GM21390 (cell line): ENCODE data around the gene NPBWR2.

Experiments used
- ATAC-seq: cut with Tn5 transposase; IDR thresholded peaks from one replicate; pipeline ENCODE4 v1.9.1; 2021; ENCODE audit not compliant: unreplicated experiment

NPBWR2 gene

GRCh38 chr20:64105846-64106434, 1.4 kb downstream of the NPBWR2 start:
- ATAC-seq: no peak

GRCh38 chr20:64104667-64105451, 2.5 kb downstream of the NPBWR2 start:
- ATAC-seq: no peak

- no peak for ATAC-seq
These were observed 3.3 kb downstream of the NPBWR2 start for GRCh38 chr20:64103871-64104666.

- no peak for ATAC-seq
These were observed 4.6 kb downstream of the NPBWR2 start for GRCh38 chr20:64102647-64103354.

GRCh38 chr20:64101731-64102621, 5.4 kb downstream of the NPBWR2 start:
- no peak for ATAC-seq

GRCh38 chr20:64100946-64101688, 6.2 kb downstream of the NPBWR2 start:
- no peak for ATAC-seq

GRCh38 chr20:64100566-64100888, 6.8 kb downstream of the NPBWR2 start:
- no peak for ATAC-seq

GRCh38 chr20:64099880-64100565, 7.3 kb downstream of the NPBWR2 start:
- no peak for ATAC-seq

GRCh38 chr20:64099086-64099786, 8.1 kb downstream of the NPBWR2 start:
- no peak for ATAC-seq

- ATAC-seq: no peak
These were observed 8.8 kb downstream of the NPBWR2 start for GRCh38 chr20:64098471-64099013.

GRCh38 chr20:64096535-64096934, 10.8 kb downstream of the NPBWR2 start:
- no peak for ATAC-seq

GRCh38 chr20:64095927-64096326, 11.4 kb downstream of the NPBWR2 start:
- no peak for ATAC-seq

GRCh38 chr20:64095455-64095854, 11.9 kb downstream of the NPBWR2 start:
- ATAC-seq: no peak

GRCh38 chr20:64093013-64093503, 14.3 kb downstream of the NPBWR2 start:
- ATAC-seq: no peak

GRCh38 chr20:64092258-64093012, 14.9 kb downstream of the NPBWR2 start:
- ATAC-seq: no peak

GRCh38 chr20:64091770-64092169, 15.6 kb downstream of the NPBWR2 start:
- no peak for ATAC-seq

- no peak for ATAC-seq
These were observed 16.0 kb downstream of the NPBWR2 start for GRCh38 chr20:64091340-64091739.
